GM23338 (cell line): ENCODE results near the gene PICALM. TPM values are rescaled to one million over a fixed set of nuclear protein-coding genes. Genes with fewer than 3 reads are reported as not detected.

Experiments used
- ATAC-seq: fragments of 200-7000 bp; cut with Tn5 transposase; 3 replicates; pipeline ENCODE4 v1.9.1; 2020
- DNase-seq: peaks from one replicate; pipeline ENCODE4 v3.0.0-alpha.2; 2015; ENCODE audit warnings: low spot score
- H2AFZ ChIP-seq: fragments of 200-600 bp; sonication (generic); 2 replicates; pipeline ENCODE4 v1.8.0; 2016; ENCODE audit warnings: antibody characterized with exemption, mild to moderate bottlenecking, moderate library complexity
- H3F3A ChIP-seq: fragments of 200-600 bp; sonication (generic); replicated peaks from 2 replicates; pipeline ENCODE4 v1.8.0; 2017; ENCODE audit warnings: antibody characterized with exemption, mixed run types, low read depth
- H3K27ac ChIP-seq: fragments of 200-600 bp; sonication (generic); 2 replicates; pipeline ENCODE4 v1.6.1; 2016; ENCODE audit warnings: low read depth
- H3K27me3 ChIP-seq: fragments of 200-600 bp; sonication (generic); 2 replicates; pipeline ENCODE4 v1.8.0; 2016; ENCODE audit warnings: mild to moderate bottlenecking, mixed run types, moderate library complexity; ENCODE audit not compliant: insufficient read depth
- H3K36me3 ChIP-seq: fragments of 200-600 bp; sonication (generic); 2 replicates; pipeline ENCODE4 v1.8.0; 2016; ENCODE audit warnings: mild to moderate bottlenecking; ENCODE audit not compliant: insufficient read depth
- H3K4me1 ChIP-seq: fragments of 200-600 bp; sonication (generic); 2 replicates; pipeline ENCODE4 v1.8.0; 2016; ENCODE audit warnings: mild to moderate bottlenecking, moderate library complexity; ENCODE audit not compliant: insufficient read depth
- H3K4me2 ChIP-seq: fragments of 200-600 bp; sonication (generic); 2 replicates; pipeline ENCODE4 v1.7.1; 2017; ENCODE audit warnings: mixed run types
- H3K4me3 ChIP-seq: fragments of 200-600 bp; sonication (generic); 2 replicates; pipeline ENCODE4 v1.6.1; 2016; ENCODE audit warnings: mixed run types
- H3K79me2 ChIP-seq: fragments of 200-600 bp; sonication (generic); replicated peaks from 2 replicates; pipeline ENCODE4 v1.8.0; 2017; ENCODE audit warnings: mild to moderate bottlenecking; ENCODE audit not compliant: insufficient read depth
- H3K9me2 ChIP-seq: fragments of 200-600 bp; sonication (generic); 2 replicates; pipeline ENCODE4 v1.8.0; 2017; ENCODE audit not compliant: insufficient read depth
- H4K20me1 ChIP-seq: fragments of 200-600 bp; sonication (generic); replicated peaks from 2 replicates; pipeline ENCODE4 v1.8.0; 2017; ENCODE audit warnings: mild to moderate bottlenecking; ENCODE audit not compliant: insufficient read depth
- H3K27ac Mint-ChIP-seq: 2 replicates; pipeline ENCODE4 v1.8.0; 2020; ENCODE audit warnings: inconsistent platforms, mild to moderate bottlenecking, moderate library complexity, mixed read lengths
- H3K27me3 Mint-ChIP-seq: 3 replicates; pipeline ENCODE4 v1.8.0; 2022; ENCODE audit warnings: low read depth, mild to moderate bottlenecking, moderate library complexity, mixed read lengths, inconsistent platforms; ENCODE audit not compliant: insufficient read depth, poor library complexity
- H3K36me3 Mint-ChIP-seq: 3 replicates; pipeline ENCODE4 v1.8.0; 2021; ENCODE audit warnings: low read depth, mild to moderate bottlenecking, inconsistent platforms, moderate library complexity, mixed read lengths
- H3K4me1 Mint-ChIP-seq: 3 replicates; pipeline ENCODE4 v1.8.0; 2020; ENCODE audit warnings: mild to moderate bottlenecking, inconsistent platforms, mixed read lengths
- H3K4me3 Mint-ChIP-seq: 3 replicates; pipeline ENCODE4 v1.8.0; 2021; ENCODE audit warnings: moderate library complexity, mild to moderate bottlenecking, inconsistent platforms, mixed read lengths
- H3K9me3 Mint-ChIP-seq: 3 replicates; pipeline ENCODE4 v1.8.0; 2020; ENCODE audit warnings: moderate library complexity, mild to moderate bottlenecking, inconsistent platforms, mixed read lengths
- CREB1 ChIP-seq: fragments of 250-450 bp; sonication (Bioruptor Pico); IDR thresholded peaks from 2 replicates; pipeline ENCODE4 v1.5.0; 2020; ENCODE audit warnings: low read depth, mild to moderate bottlenecking, moderate library complexity
- EZH2 ChIP-seq: fragments of 200-600 bp; sonication (generic); IDR thresholded peaks from one replicate; pipeline ENCODE4 v1.8.0; 2017; ENCODE audit warnings: antibody characterized with exemption, mild to moderate bottlenecking, low read depth; ENCODE audit not compliant: unreplicated experiment
- EZH2phosphoT487 ChIP-seq: fragments of 200-600 bp; sonication (generic); IDR thresholded peaks from one replicate; pipeline ENCODE4 v1.8.1; 2018; ENCODE audit warnings: antibody characterized with exemption; ENCODE audit not compliant: unreplicated experiment
- JUNB ChIP-seq: IDR thresholded peaks from one replicate; pipeline ENCODE4 v1.6.1; 2016; ENCODE audit warnings: antibody characterized with exemption; ENCODE audit not compliant: unreplicated experiment
- NANOG ChIP-seq: IDR thresholded peaks from 2 replicates; pipeline ENCODE4 v1.6.1; 2016; ENCODE audit warnings: antibody characterized with exemption, borderline replicate concordance
- POLR2AphosphoS5 ChIP-seq: IDR thresholded peaks from 2 replicates; pipeline ENCODE4 v1.6.1; 2016; ENCODE audit warnings: antibody characterized with exemption, low read depth
- STAT1 ChIP-seq: IDR thresholded peaks from one replicate; pipeline ENCODE4 v1.6.1; 2016; ENCODE audit warnings: antibody characterized with exemption; ENCODE audit not compliant: unreplicated experiment
- ZNF114 ChIP-seq: fragments of 250-450 bp; sonication (Bioruptor Pico); IDR thresholded peaks from 2 replicates; pipeline ENCODE4 v1.5.0; 2020; ENCODE audit warnings: mild to moderate bottlenecking, moderate library complexity
- polyA plus RNA-seq: library from polyadenylated mRNA; unstranded; fragments of >200 nt; fragmentation: Nextera tagmentation; extraction: Ambion mirVana; gene quantifications from 2 replicates; pipeline ENCODE4 v1.2.1, GENCODE V29; 2016
- total RNA-seq: library from RNA; depleted of rRNA; stranded (reverse); fragments of >200 nt; shearing (Covaris generic); gene quantifications from 2 replicates; pipeline ENCODE4 v1.2.3, GENCODE V29; 2014
- TF ChIP-seq, protein P1 (sequence below): fragments of 250-450 bp; sonication (Bioruptor Pico); IDR thresholded peaks from 2 replicates; pipeline ENCODE4 v1.5.0; 2020; ENCODE audit warnings: mild to moderate bottlenecking, moderate library complexity
- TF ChIP-seq, protein P2 (sequence below): IDR thresholded peaks from 2 replicates; pipeline ENCODE4 v1.6.1; 2016; ENCODE audit warnings: antibody characterized with exemption
- TF ChIP-seq, protein P3 (sequence below), 2 experiments: fragments of 200-600 bp in 1 of 2; sonication (generic) in 1 of 2; conservative IDR thresholded peaks; 2 replicates each; pipeline versions ENCODE4 v1.5.1 to v1.6.1; 2016 to 2017; ENCODE audit warnings: antibody characterized with exemption in 2 of 2, low read depth in 2 of 2, mild to moderate bottlenecking in 2 of 2, moderate library complexity in 1 of 2
- TF ChIP-seq, protein P4 (sequence below): IDR thresholded peaks from one replicate; pipeline ENCODE4 v1.6.1; 2018; ENCODE audit warnings: antibody characterized with exemption; ENCODE audit not compliant: unreplicated experiment

PICALM gene
- total and polyA plus RNA-seq, 2 experiments from 2014 or later, result 27.9 to 134 TPM

DNA sequence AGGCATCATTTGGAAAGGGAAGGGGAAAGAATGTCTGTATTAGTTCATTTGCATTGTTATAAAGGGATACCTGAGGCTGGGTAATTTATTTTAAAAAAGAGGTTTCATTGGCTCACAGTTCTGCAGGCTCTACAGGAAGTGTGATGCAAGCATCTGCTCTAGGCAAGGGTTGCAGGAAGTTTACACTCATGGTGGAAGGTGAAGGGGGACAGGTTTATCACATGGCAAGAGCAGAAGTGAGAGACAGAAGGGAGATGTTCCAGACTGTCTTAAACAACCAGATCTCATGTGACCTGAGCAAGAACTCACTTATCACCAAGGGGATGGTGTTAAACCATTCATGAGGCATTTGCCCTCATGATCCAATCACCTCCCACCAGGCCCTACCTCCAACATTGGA is 123.1 kb downstream of the PICALM start (continued):
- TF ChIP-seq, protein P1, sequence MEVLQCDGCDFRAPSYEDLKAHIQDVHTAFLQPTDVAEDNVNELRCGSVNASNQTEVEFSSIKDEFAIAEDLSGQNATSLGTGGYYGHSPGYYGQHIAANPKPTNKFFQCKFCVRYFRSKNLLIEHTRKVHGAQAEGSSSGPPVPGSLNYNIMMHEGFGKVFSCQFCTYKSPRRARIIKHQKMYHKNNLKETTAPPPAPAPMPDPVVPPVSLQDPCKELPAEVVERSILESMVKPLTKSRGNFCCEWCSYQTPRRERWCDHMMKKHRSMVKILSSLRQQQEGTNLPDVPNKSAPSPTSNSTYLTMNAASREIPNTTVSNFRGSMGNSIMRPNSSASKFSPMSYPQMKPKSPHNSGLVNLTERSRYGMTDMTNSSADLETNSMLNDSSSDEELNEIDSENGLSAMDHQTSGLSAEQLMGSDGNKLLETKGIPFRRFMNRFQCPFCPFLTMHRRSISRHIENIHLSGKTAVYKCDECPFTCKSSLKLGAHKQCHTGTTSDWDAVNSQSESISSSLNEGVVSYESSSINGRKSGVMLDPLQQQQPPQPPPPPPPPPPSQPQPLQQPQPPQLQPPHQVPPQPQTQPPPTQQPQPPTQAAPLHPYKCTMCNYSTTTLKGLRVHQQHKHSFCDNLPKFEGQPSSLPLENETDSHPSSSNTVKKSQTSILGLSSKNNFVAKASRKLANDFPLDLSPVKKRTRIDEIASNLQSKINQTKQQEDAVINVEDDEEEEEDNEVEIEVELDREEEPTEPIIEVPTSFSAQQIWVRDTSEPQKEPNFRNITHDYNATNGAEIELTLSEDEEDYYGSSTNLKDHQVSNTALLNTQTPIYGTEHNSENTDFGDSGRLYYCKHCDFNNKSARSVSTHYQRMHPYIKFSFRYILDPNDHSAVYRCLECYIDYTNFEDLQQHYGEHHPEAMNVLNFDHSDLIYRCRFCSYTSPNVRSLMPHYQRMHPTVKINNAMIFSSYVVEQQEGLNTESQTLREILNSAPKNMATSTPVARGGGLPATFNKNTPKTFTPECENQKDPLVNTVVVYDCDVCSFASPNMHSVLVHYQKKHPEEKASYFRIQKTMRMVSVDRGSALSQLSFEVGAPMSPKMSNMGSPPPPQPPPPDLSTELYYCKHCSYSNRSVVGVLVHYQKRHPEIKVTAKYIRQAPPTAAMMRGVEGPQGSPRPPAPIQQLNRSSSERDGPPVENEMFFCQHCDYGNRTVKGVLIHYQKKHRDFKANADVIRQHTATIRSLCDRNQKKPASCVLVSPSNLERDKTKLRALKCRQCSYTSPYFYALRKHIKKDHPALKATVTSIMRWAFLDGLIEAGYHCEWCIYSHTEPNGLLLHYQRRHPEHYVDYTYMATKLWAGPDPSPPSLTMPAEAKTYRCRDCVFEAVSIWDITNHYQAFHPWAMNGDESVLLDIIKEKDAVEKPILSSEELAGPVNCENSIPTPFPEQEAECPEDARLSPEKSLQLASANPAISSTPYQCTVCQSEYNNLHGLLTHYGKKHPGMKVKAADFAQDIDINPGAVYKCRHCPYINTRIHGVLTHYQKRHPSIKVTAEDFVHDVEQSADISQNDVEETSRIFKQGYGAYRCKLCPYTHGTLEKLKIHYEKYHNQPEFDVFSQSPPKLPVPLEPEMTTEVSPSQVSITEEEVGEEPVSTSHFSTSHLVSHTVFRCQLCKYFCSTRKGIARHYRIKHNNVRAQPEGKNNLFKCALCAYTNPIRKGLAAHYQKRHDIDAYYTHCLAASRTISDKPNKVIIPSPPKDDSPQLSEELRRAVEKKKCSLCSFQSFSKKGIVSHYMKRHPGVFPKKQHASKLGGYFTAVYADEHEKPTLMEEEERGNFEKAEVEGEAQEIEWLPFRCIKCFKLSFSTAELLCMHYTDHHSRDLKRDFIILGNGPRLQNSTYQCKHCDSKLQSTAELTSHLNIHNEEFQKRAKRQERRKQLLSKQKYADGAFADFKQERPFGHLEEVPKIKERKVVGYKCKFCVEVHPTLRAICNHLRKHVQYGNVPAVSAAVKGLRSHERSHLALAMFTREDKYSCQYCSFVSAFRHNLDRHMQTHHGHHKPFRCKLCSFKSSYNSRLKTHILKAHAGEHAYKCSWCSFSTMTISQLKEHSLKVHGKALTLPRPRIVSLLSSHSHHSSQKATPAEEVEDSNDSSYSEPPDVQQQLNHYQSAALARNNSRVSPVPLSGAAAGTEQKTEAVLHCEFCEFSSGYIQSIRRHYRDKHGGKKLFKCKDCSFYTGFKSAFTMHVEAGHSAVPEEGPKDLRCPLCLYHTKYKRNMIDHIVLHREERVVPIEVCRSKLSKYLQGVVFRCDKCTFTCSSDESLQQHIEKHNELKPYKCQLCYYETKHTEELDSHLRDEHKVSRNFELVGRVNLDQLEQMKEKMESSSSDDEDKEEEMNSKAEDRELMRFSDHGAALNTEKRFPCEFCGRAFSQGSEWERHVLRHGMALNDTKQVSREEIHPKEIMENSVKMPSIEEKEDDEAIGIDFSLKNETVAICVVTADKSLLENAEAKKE (CRISPR knock-in tag), result no peak
- no peak for TF ChIP-seq STAT1
- TF ChIP-seq NANOG, result no peak
- TF ChIP-seq EZH2phosphoT487, result no peak
- no peak for TF ChIP-seq CREB1 (CRISPR knock-in tag)

DNA sequence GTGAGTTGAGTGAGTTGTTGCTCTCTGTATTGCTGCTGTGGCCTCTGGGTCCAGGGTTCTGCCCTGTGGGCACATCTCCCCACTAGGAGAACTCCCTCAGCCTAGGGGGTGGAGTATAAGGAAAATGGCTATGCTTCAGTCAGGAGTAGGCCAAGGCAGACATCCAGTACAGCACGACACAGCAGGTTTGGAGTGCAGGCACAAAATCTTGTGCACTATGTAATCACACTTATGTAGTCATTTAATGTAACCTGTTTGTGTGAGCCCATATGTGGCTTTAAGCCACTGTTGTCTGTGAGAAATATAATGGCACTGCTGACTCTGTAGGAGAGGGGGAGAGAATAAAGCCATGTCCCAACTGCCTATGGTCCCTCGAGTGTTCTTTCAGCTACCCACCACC is 123.6 kb downstream of the PICALM start:
- no peak overlapping the region for H3K27ac ChIP-seq
- ATAC-seq, result no peak
- no peaks in the 10 kb centered on the region for H3K4me1 ChIP-seq
- H3K27ac Mint-ChIP-seq, result no peak overlapping the region
- no peaks in the 10 kb centered on the region for H3K79me2 ChIP-seq
- no peaks in the 10 kb centered on the region for H3K36me3 ChIP-seq
- DNase-seq, result no peak
- no peaks in the 10 kb centered on the region for H3K27me3 ChIP-seq
- H2AFZ ChIP-seq, result no peak overlapping the region
- H3K4me2 ChIP-seq, result no peak overlapping the region
- H3K36me3 Mint-ChIP-seq, result 0 out of 3 replicates have a peak, but pooled peaks cover 3% of the 10 kb centered on the region
- no peaks in the 10 kb centered on the region for H3K9me2 ChIP-seq
- no peak overlapping the region for H3K4me3 ChIP-seq
- TF ChIP-seq, protein P2, sequence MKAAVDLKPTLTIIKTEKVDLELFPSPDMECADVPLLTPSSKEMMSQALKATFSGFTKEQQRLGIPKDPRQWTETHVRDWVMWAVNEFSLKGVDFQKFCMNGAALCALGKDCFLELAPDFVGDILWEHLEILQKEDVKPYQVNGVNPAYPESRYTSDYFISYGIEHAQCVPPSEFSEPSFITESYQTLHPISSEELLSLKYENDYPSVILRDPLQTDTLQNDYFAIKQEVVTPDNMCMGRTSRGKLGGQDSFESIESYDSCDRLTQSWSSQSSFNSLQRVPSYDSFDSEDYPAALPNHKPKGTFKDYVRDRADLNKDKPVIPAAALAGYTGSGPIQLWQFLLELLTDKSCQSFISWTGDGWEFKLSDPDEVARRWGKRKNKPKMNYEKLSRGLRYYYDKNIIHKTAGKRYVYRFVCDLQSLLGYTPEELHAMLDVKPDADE, result no peak
- TF ChIP-seq JUNB, result no peak
- no peak for TF ChIP-seq ZNF114
- TF ChIP-seq POLR2AphosphoS5, result no peak
- TF ChIP-seq EZH2phosphoT487, result no peak
- TF ChIP-seq CREB1 (CRISPR knock-in tag), result no peak
- TF ChIP-seq, protein P3, sequence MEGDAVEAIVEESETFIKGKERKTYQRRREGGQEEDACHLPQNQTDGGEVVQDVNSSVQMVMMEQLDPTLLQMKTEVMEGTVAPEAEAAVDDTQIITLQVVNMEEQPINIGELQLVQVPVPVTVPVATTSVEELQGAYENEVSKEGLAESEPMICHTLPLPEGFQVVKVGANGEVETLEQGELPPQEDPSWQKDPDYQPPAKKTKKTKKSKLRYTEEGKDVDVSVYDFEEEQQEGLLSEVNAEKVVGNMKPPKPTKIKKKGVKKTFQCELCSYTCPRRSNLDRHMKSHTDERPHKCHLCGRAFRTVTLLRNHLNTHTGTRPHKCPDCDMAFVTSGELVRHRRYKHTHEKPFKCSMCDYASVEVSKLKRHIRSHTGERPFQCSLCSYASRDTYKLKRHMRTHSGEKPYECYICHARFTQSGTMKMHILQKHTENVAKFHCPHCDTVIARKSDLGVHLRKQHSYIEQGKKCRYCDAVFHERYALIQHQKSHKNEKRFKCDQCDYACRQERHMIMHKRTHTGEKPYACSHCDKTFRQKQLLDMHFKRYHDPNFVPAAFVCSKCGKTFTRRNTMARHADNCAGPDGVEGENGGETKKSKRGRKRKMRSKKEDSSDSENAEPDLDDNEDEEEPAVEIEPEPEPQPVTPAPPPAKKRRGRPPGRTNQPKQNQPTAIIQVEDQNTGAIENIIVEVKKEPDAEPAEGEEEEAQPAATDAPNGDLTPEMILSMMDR (conservative IDR thresholded peaks at IDR 0.05; ENCODE audit: low read depth in 2 of 2), result no peak
- TF ChIP-seq, protein P4, sequence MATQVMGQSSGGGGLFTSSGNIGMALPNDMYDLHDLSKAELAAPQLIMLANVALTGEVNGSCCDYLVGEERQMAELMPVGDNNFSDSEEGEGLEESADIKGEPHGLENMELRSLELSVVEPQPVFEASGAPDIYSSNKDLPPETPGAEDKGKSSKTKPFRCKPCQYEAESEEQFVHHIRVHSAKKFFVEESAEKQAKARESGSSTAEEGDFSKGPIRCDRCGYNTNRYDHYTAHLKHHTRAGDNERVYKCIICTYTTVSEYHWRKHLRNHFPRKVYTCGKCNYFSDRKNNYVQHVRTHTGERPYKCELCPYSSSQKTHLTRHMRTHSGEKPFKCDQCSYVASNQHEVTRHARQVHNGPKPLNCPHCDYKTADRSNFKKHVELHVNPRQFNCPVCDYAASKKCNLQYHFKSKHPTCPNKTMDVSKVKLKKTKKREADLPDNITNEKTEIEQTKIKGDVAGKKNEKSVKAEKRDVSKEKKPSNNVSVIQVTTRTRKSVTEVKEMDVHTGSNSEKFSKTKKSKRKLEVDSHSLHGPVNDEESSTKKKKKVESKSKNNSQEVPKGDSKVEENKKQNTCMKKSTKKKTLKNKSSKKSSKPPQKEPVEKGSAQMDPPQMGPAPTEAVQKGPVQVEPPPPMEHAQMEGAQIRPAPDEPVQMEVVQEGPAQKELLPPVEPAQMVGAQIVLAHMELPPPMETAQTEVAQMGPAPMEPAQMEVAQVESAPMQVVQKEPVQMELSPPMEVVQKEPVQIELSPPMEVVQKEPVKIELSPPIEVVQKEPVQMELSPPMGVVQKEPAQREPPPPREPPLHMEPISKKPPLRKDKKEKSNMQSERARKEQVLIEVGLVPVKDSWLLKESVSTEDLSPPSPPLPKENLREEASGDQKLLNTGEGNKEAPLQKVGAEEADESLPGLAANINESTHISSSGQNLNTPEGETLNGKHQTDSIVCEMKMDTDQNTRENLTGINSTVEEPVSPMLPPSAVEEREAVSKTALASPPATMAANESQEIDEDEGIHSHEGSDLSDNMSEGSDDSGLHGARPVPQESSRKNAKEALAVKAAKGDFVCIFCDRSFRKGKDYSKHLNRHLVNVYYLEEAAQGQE, result no peak
- no peak for TF ChIP-seq EZH2
- TF ChIP-seq STAT1, result no peak
- H4K20me1 ChIP-seq, result no peaks in the 10 kb centered on the region
- no peaks in the 10 kb centered on the region for H3K4me1 Mint-ChIP-seq
- peaks cover 15% of the 10 kb centered on the region for H3K9me3 Mint-ChIP-seq
- H3K27me3 Mint-ChIP-seq, result peaks cover 2% of the 10 kb centered on the region
- no peaks in the 10 kb centered on the region for H3F3A ChIP-seq
- H3K4me3 Mint-ChIP-seq, result no peak overlapping the region
